Activated CD4-positive, alpha-beta memory T cell treated with anti-CD3 and anti-CD28 coated beads for 36 hours (primary cell): ENCODE data around the gene COL4A3. TPM values are rescaled to one million over a fixed set of nuclear protein-coding genes. Genes with fewer than 3 reads are reported as not detected.

Experiments
- CTCF ChIA-PET: fragments of 350-600 bp; sonication (Branson Sonifier 250); formaldehyde crosslinking; loops from one replicate; lab custom pipeline; 2021; ENCODE audit warnings: antibody characterized with exemption, inconsistent platforms; lab: Charles Lee
- POLR2A ChIA-PET: fragments of 350-600 bp; sonication (Branson Sonifier 250); formaldehyde crosslinking; loops from one replicate; lab custom pipeline; 2021; ENCODE audit warnings: antibody characterized with exemption; lab: Charles Lee
- DNase-seq: peaks from one replicate; pipeline ENCODE4 v3.0.0-alpha.2; 2020
- H3K27ac Mint-ChIP-seq: one replicate; pipeline ENCODE4 v1.8.0; 2021; ENCODE audit warnings: mixed read lengths
- H3K27me3 Mint-ChIP-seq: one replicate; pipeline ENCODE4 v1.8.0; 2021; ENCODE audit warnings: mixed read lengths
- H3K36me3 Mint-ChIP-seq: one replicate; pipeline ENCODE4 v1.8.0; 2021; ENCODE audit warnings: mixed read lengths
- H3K4me1 Mint-ChIP-seq: one replicate; pipeline ENCODE4 v1.8.0; 2021; ENCODE audit warnings: low read depth, mixed read lengths
- H3K4me3 Mint-ChIP-seq: one replicate; pipeline ENCODE4 v1.8.0; 2021; ENCODE audit warnings: mild to moderate bottlenecking, mixed read lengths
- H3K9me3 Mint-ChIP-seq: one replicate; pipeline ENCODE4 v1.8.0; 2021; ENCODE audit warnings: mixed read lengths
- intact Hi-C: fragments of 100-400 bp; cut with micrococcal nuclease; formaldehyde crosslinking; loops from one replicate; pipeline ENCODE4 v1.15.1; 2023
- total RNA-seq, 2 experiments: library from RNA; stranded (reverse); gene quantifications; one replicate each; pipeline ENCODE4 v1.2.3, GENCODE V29; 2021

COL4A3 gene
- total RNA-seq, 2 experiments from 2014 or later: not detected

GRCh38 chr2:227141301-227141700, 23.1 kb upstream of the COL4A3 start:
- peaks cover 3% of the 10 kb centered on the region for H3K27me3 Mint-ChIP-seq
- no peak for DNase-seq
- ChIA-PET POLR2A (no interaction called here), CTCF (no interaction called here)
- H3K4me3 Mint-ChIP-seq: no peak overlapping the region
- no peaks in the 10 kb centered on the region for H3K4me1 Mint-ChIP-seq
- no peaks in the 10 kb centered on the region for H3K36me3 Mint-ChIP-seq
- intact Hi-C loops: no loop called here
- no peaks in the 10 kb centered on the region for H3K9me3 Mint-ChIP-seq
- no peak overlapping the region for H3K27ac Mint-ChIP-seq

GRCh38 chr2:227143895-227144294, 20.5 kb upstream of the COL4A3 start:
- H3K36me3 Mint-ChIP-seq: no peaks in the 10 kb centered on the region
- CTCF ChIA-PET: no interaction called here
- intact Hi-C loops: no loop called here

GRCh38 chr2:227146456-227146855, 18.0 kb upstream of the COL4A3 start:
- no peak overlapping the region for H3K4me3 Mint-ChIP-seq
- DNase-seq: no peak
- H3K9me3 Mint-ChIP-seq: peaks cover 3% of the 10 kb centered on the region
- POLR2A ChIA-PET: no interaction called here
- CTCF ChIA-PET: interaction anchor here (1.3 kb wide), 1 partner anchor 92 kb away, joined by 5 read pairs; no protein-coding TSS in a partner anchor
- H3K27ac Mint-ChIP-seq: no peak overlapping the region
- no peaks in the 10 kb centered on the region for H3K36me3 Mint-ChIP-seq
- H3K27me3 Mint-ChIP-seq: peaks cover 12% of the 10 kb centered on the region
- no peaks in the 10 kb centered on the region for H3K4me1 Mint-ChIP-seq
- intact Hi-C loops: no loop called here

More at GRCh38 chr2:227143895-227144294, 20.5 kb upstream of the COL4A3 start:
- Mint-ChIP-seq H3K27ac (no peak overlapping the region), H3K4me1 (no peaks in the 10 kb centered on the region), H3K9me3 (peaks cover 3% of the 10 kb centered on the region), H3K4me3 (no peak overlapping the region), H3K27me3 (peaks cover 10% of the 10 kb centered on the region)
- DNase-seq: no peak
- POLR2A ChIA-PET: no interaction called here

- intact Hi-C loops: no loop called here
- Mint-ChIP-seq H3K4me1 (no peaks in the 10 kb centered on the region), H3K27ac (no peak overlapping the region), H3K27me3 (peaks cover 12% of the 10 kb centered on the region), H3K36me3 (no peaks in the 10 kb centered on the region), H3K9me3 (peaks cover 3% of the 10 kb centered on the region), H3K4me3 (no peak overlapping the region)
- POLR2A ChIA-PET: no interaction called here
- CTCF ChIA-PET: no interaction called here
- no peak for DNase-seq
These were observed 17.4 kb upstream of the COL4A3 start for GRCh38 chr2:227147023-227147422.

- H3K27ac Mint-ChIP-seq: no peak overlapping the region
- peaks cover 3% of the 10 kb centered on the region for H3K9me3 Mint-ChIP-seq
- CTCF ChIA-PET: no interaction called here
- peaks cover 12% of the 10 kb centered on the region for H3K27me3 Mint-ChIP-seq
- H3K4me3 Mint-ChIP-seq: no peak overlapping the region
- POLR2A ChIA-PET: no interaction called here
- intact Hi-C loops: no loop called here
- DNase-seq: no peak
- no peaks in the 10 kb centered on the region for H3K4me1 Mint-ChIP-seq
- H3K36me3 Mint-ChIP-seq: no peaks in the 10 kb centered on the region
These were observed 16.3 kb upstream of the COL4A3 start for GRCh38 chr2:227148106-227148505.

- H3K9me3 Mint-ChIP-seq: peaks cover 3% of the 10 kb centered on the region
- no peaks in the 10 kb centered on the region for H3K4me1 Mint-ChIP-seq
- H3K4me3 Mint-ChIP-seq: no peak overlapping the region
- POLR2A ChIA-PET: no interaction called here
- peaks cover 31% of the 10 kb centered on the region for H3K27me3 Mint-ChIP-seq
- CTCF ChIA-PET: no interaction called here
- no peak for DNase-seq
- no peak overlapping the region for H3K27ac Mint-ChIP-seq
- H3K36me3 Mint-ChIP-seq: no peaks in the 10 kb centered on the region
- intact Hi-C loops: no loop called here
These were observed 14.0 kb upstream of the COL4A3 start for GRCh38 chr2:227150222-227150936.

GRCh38 chr2:227152093-227152766, 12.2 kb upstream of the COL4A3 start:
- Mint-ChIP-seq H3K9me3 (peaks cover 3% of the 10 kb centered on the region), H3K4me3 (no peak overlapping the region), H3K27ac (no peak overlapping the region), H3K4me1 (no peaks in the 10 kb centered on the region), H3K27me3 (peaks cover 35% of the 10 kb centered on the region), H3K36me3 (no peaks in the 10 kb centered on the region)
- DNase-seq: no peak
- ChIA-PET CTCF (no interaction called here), POLR2A (no interaction called here)
- intact Hi-C loops: no loop called here

- Mint-ChIP-seq H3K4me3 (no peak overlapping the region), H3K27me3 (peaks cover 35% of the 10 kb centered on the region), H3K36me3 (no peaks in the 10 kb centered on the region), H3K4me1 (no peaks in the 10 kb centered on the region), H3K9me3 (no peaks in the 10 kb centered on the region), H3K27ac (no peak overlapping the region)
- ChIA-PET POLR2A (no interaction called here), CTCF (no interaction called here)
- no peak for DNase-seq
- intact Hi-C loops: no loop called here
These were observed 11.1 kb upstream of the COL4A3 start for GRCh38 chr2:227153307-227153706.

GRCh38 chr2:227153758-227154486, 10.5 kb upstream of the COL4A3 start:
- H3K27ac Mint-ChIP-seq: no peak overlapping the region
- no peaks in the 10 kb centered on the region for H3K36me3 Mint-ChIP-seq
- no peaks in the 10 kb centered on the region for H3K9me3 Mint-ChIP-seq
- H3K27me3 Mint-ChIP-seq: peaks cover 37% of the 10 kb centered on the region
- CTCF ChIA-PET: no interaction called here
- H3K4me1 Mint-ChIP-seq: no peaks in the 10 kb centered on the region
- no peak for DNase-seq
- intact Hi-C loops: no loop called here
- no peak overlapping the region for H3K4me3 Mint-ChIP-seq
- POLR2A ChIA-PET: no interaction called here

- CTCF ChIA-PET: no interaction called here
- no peak overlapping the region for H3K27ac Mint-ChIP-seq
- peaks cover 41% of the 10 kb centered on the region for H3K27me3 Mint-ChIP-seq
- no peak for DNase-seq
- H3K36me3 Mint-ChIP-seq: no peaks in the 10 kb centered on the region
- POLR2A ChIA-PET: no interaction called here
- intact Hi-C loops: no loop called here
- H3K4me1 Mint-ChIP-seq: no peaks in the 10 kb centered on the region
- H3K9me3 Mint-ChIP-seq: no peaks in the 10 kb centered on the region
- H3K4me3 Mint-ChIP-seq: no peak overlapping the region
These were observed 9.2 kb upstream of the COL4A3 start for GRCh38 chr2:227154986-227155774.

GRCh38 chr2:227160164-227160563, 4.3 kb upstream of the COL4A3 start:
- Mint-ChIP-seq H3K36me3 (no peaks in the 10 kb centered on the region), H3K27me3 (peaks cover 60% of the 10 kb centered on the region), H3K4me1 (peaks cover 8% of the 10 kb centered on the region), H3K9me3 (no peaks in the 10 kb centered on the region), H3K4me3 (no peak overlapping the region), H3K27ac (no peak overlapping the region)
- ChIA-PET POLR2A (no interaction called here), CTCF (no interaction called here)
- intact Hi-C loops: no loop called here
- DNase-seq: no peak

- intact Hi-C loops: no loop called here
- Mint-ChIP-seq H3K9me3 (no peaks in the 10 kb centered on the region), H3K36me3 (no peaks in the 10 kb centered on the region), H3K27me3 (peaks cover 63% of the 10 kb centered on the region), H3K4me1 (peaks cover 9% of the 10 kb centered on the region), H3K27ac (no peak overlapping the region), H3K4me3 (no peak overlapping the region)
- DNase-seq: no peak
- ChIA-PET POLR2A (no interaction called here), CTCF (no interaction called here)
These were observed 2.5 kb upstream of the COL4A3 start for GRCh38 chr2:227161947-227162346.
